Effector memory CD4-positive, alpha-beta T cell (primary cell): ENCODE data around the gene PNPT1.
"Not testable (repeated sequence)": the region's sequence is repeated elsewhere in the genome, so short reads cannot be mapped to it uniquely, and the experiment has no call there.

ENCODE experiments used
- DNase-seq, 3 donors: peaks; one replicate each; pipeline ENCODE4 v3.0.0-alpha.2; 2020
- H3K27ac ChIP-seq: 2 replicates; pipeline ENCODE4 v1.7.0; 2013; ENCODE audit warnings: mild to moderate bottlenecking, low read length, moderate library complexity; ENCODE audit not compliant: insufficient read depth, poor library complexity, severe bottlenecking
- H3K27me3 ChIP-seq: replicated peaks from 2 replicates; pipeline ENCODE4 v1.7.0; 2013; ENCODE audit warnings: mild to moderate bottlenecking, low read length; ENCODE audit not compliant: insufficient read depth, control insufficient read depth, poor library complexity, severe bottlenecking
- H3K36me3 ChIP-seq: 2 replicates; pipeline ENCODE4 v1.7.0; 2013; ENCODE audit warnings: mild to moderate bottlenecking, low read length, moderate library complexity; ENCODE audit not compliant: control insufficient read depth, insufficient read depth
- H3K4me1 ChIP-seq: 2 replicates; pipeline ENCODE4 v1.7.0; 2013; ENCODE audit warnings: low read length, mild to moderate bottlenecking; ENCODE audit not compliant: control insufficient read depth, insufficient read depth, poor library complexity, severe bottlenecking
- H3K4me3 ChIP-seq: 2 replicates; pipeline ENCODE4 v1.7.0; 2013; ENCODE audit warnings: low read length, low read depth, mild to moderate bottlenecking; ENCODE audit not compliant: insufficient read depth, poor library complexity, severe bottlenecking
- H3K9me3 ChIP-seq: 2 replicates; pipeline ENCODE4 v1.7.0; 2013; ENCODE audit warnings: mild to moderate bottlenecking, low read length, moderate library complexity; ENCODE audit not compliant: control insufficient read depth

PNPT1 gene

GRCh38 chr2:55718165-55719008 is 24.7 kb upstream of the PNPT1 start:
- Histone ChIP-seq H3K4me3 (no peak overlapping the region), H3K27me3 (no peaks in the 10 kb centered on the region), H3K36me3 (no peaks in the 10 kb centered on the region), H3K27ac (no peak overlapping the region), H3K9me3 (no peaks in the 10 kb centered on the region), H3K4me1 (no peaks in the 10 kb centered on the region)
- no peak for DNase-seq

GRCh38 chr2:55715626-55716025 is 22.0 kb upstream of the PNPT1 start:
- no peaks in the 10 kb centered on the region for H3K9me3 ChIP-seq
- no peak overlapping the region for H3K27ac ChIP-seq

GRCh38 chr2:55715178-55715577 is 21.5 kb upstream of the PNPT1 start:
- not testable (repeated sequence) for H3K27me3 ChIP-seq, H3K27ac ChIP-seq, H3K4me3 ChIP-seq, H3K36me3 ChIP-seq, H3K4me1 ChIP-seq, DNase-seq, H3K9me3 ChIP-seq

More at GRCh38 chr2:55715626-55716025, 22.0 kb upstream of the PNPT1 start:
- H3K36me3 ChIP-seq: no peaks in the 10 kb centered on the region
- no peaks in the 10 kb centered on the region for H3K4me1 ChIP-seq
- no peaks in the 10 kb centered on the region for H3K27me3 ChIP-seq
- no peak for DNase-seq
- H3K4me3 ChIP-seq: no peak overlapping the region

- Histone ChIP-seq H3K9me3 (no peaks in the 10 kb centered on the region), H3K4me1 (no peaks in the 10 kb centered on the region), H3K36me3 (no peaks in the 10 kb centered on the region), H3K27me3 (no peaks in the 10 kb centered on the region), H3K27ac (no peak overlapping the region), H3K4me3 (no peak overlapping the region)
- no peak for DNase-seq
These were observed 18.9 kb upstream of the PNPT1 start for GRCh38 chr2:55712477-55713060.

- Histone ChIP-seq H3K27ac (no peak overlapping the region), H3K36me3 (no peaks in the 10 kb centered on the region), H3K27me3 (no peaks in the 10 kb centered on the region), H3K4me3 (no peak overlapping the region), H3K9me3 (no peaks in the 10 kb centered on the region), H3K4me1 (no peaks in the 10 kb centered on the region)
- DNase-seq: no peak
These were observed 16.4 kb upstream of the PNPT1 start for GRCh38 chr2:55710025-55710424.

- no peak overlapping the region for H3K4me3 ChIP-seq
- no peak overlapping the region for H3K27ac ChIP-seq
- H3K4me1 ChIP-seq: no peaks in the 10 kb centered on the region
- no peak for DNase-seq
- H3K36me3 ChIP-seq: no peaks in the 10 kb centered on the region
- no peaks in the 10 kb centered on the region for H3K9me3 ChIP-seq
- H3K27me3 ChIP-seq: no peaks in the 10 kb centered on the region
These were observed 14.1 kb upstream of the PNPT1 start for GRCh38 chr2:55707751-55708150.

- DNase-seq, H3K4me3 ChIP-seq, H3K27ac ChIP-seq: not testable (repeated sequence)
These were observed 12.6 kb upstream of the PNPT1 start for GRCh38 chr2:55706258-55706657.

GRCh38 chr2:55705027-55705653 is 11.5 kb upstream of the PNPT1 start:
- H3K27ac ChIP-seq: no peak overlapping the region
- H3K9me3 ChIP-seq: no peaks in the 10 kb centered on the region
- no peaks in the 10 kb centered on the region for H3K4me1 ChIP-seq
- no peak overlapping the region for H3K4me3 ChIP-seq
- no peaks in the 10 kb centered on the region for H3K36me3 ChIP-seq
- no peaks in the 10 kb centered on the region for H3K27me3 ChIP-seq
- DNase-seq: no peak

More at GRCh38 chr2:55706258-55706657, 12.6 kb upstream of the PNPT1 start:
- not testable (repeated sequence) for H3K36me3 ChIP-seq, H3K27me3 ChIP-seq, H3K4me1 ChIP-seq, H3K9me3 ChIP-seq

GRCh38 chr2:55703350-55703749 is 9.7 kb upstream of the PNPT1 start:
- H3K27ac ChIP-seq: no peak overlapping the region
- no peaks in the 10 kb centered on the region for H3K27me3 ChIP-seq

GRCh38 chr2:55692740-55693139 is 904 bp downstream of the PNPT1 start:
- H3K4me1 ChIP-seq, H3K27ac ChIP-seq, H3K36me3 ChIP-seq, DNase-seq, H3K27me3 ChIP-seq, H3K9me3 ChIP-seq: not testable (repeated sequence)
- peak overlapping the region; percentile 88 for H3K4me3 ChIP-seq

More at GRCh38 chr2:55703350-55703749, 9.7 kb upstream of the PNPT1 start:
- no peak for DNase-seq
- Histone ChIP-seq H3K4me3 (no peak overlapping the region), H3K36me3 (no peaks in the 10 kb centered on the region), H3K4me1 (no peaks in the 10 kb centered on the region), H3K9me3 (no peaks in the 10 kb centered on the region)
